HG02870 (cell line): ENCODE results near the gene SKAP1.

Source experiments
- ATAC-seq: cut with Tn5 transposase; IDR thresholded peaks from one replicate; pipeline ENCODE4 v1.9.1; 2021; ENCODE audit warnings: mild to moderate bottlenecking, moderate library complexity; ENCODE audit not compliant: unreplicated experiment

The SKAP1 gene

GRCh38 chr17:48084932-48085331, 345.1 kb downstream of the SKAP1 start:
- ATAC-seq: no peak
